SU-DHL-6 (cell line): ENCODE measurements around the gene VPS41.

ENCODE experiments used
- H2AFZ ChIP-seq: fragments of 200-600 bp; sonication (generic); 2 replicates; pipeline ENCODE4 v1.6.1; 2014; ENCODE audit warnings: low read depth, mild to moderate bottlenecking, moderate library complexity, mixed read lengths, antibody characterized with exemption, low read length; ENCODE audit not compliant: severe bottlenecking
- H3F3A ChIP-seq: fragments of 200-600 bp; shearing (Covaris generic); 2 replicates; pipeline ENCODE4 v1.6.0; 2016; ENCODE audit warnings: antibody characterized with exemption, mild to moderate bottlenecking; ENCODE audit not compliant: insufficient read depth
- H3K27ac ChIP-seq: fragments of 200-600 bp; sonication (generic); 2 replicates; pipeline ENCODE4 v1.5.1; 2016; ENCODE audit warnings: low read depth, mild to moderate bottlenecking, low read length, moderate library complexity, mixed read lengths
- H3K27me3 ChIP-seq: fragments of 200-600 bp; sonication (generic), shearing (Covaris generic); 2 replicates; pipeline ENCODE4 v1.6.0; 2014; ENCODE audit warnings: mild to moderate bottlenecking, low read length
- H3K36me3 ChIP-seq: fragments of 200-600 bp; sonication (generic); 2 replicates; pipeline ENCODE4 v1.6.1; 2014; ENCODE audit warnings: mild to moderate bottlenecking, low read length, mixed read lengths
- H3K4me2 ChIP-seq: fragments of 300-600, 200-600 bp; shearing (Covaris generic), sonication (generic); 2 replicates; pipeline ENCODE4 v1.6.0; 2014; ENCODE audit warnings: low read length, low read depth, mild to moderate bottlenecking; ENCODE audit not compliant: poor library complexity, severe bottlenecking
- H3K4me3 ChIP-seq: fragments of 200-600 bp; sonication (generic); 2 replicates; pipeline ENCODE4 v1.5.1; 2014; ENCODE audit warnings: antibody characterized with exemption, low read length, mild to moderate bottlenecking, mixed read lengths; ENCODE audit not compliant: insufficient read depth, poor library complexity, severe bottlenecking
- H3K79me2 ChIP-seq: fragments of 200-600 bp; sonication (generic); 2 replicates; pipeline ENCODE4 v1.6.1; 2014; ENCODE audit warnings: mild to moderate bottlenecking, low read length, moderate library complexity; ENCODE audit not compliant: insufficient read depth
- H3K9ac ChIP-seq: fragments of 200-600 bp; sonication (generic); 2 replicates; pipeline ENCODE4 v1.7.0; 2014; ENCODE audit warnings: mild to moderate bottlenecking, low read length
- H3K9me2 ChIP-seq: fragments of 200-600 bp; sonication (generic); replicated peaks from 2 replicates; pipeline ENCODE4 v1.6.1; 2014; ENCODE audit warnings: low read length; ENCODE audit not compliant: insufficient read depth
- H3K9me3 ChIP-seq: fragments of 200-600 bp; sonication (generic); 2 replicates; pipeline ENCODE4 v1.6.1; 2014; ENCODE audit warnings: low read length, mixed read lengths; ENCODE audit not compliant: insufficient read depth
- H4K20me1 ChIP-seq: fragments of 200-600 bp; sonication (generic); 2 replicates; pipeline ENCODE4 v1.6.1; 2014; ENCODE audit warnings: low read depth, mild to moderate bottlenecking, antibody characterized with exemption, low read length, moderate library complexity, mixed read lengths
- CTCF ChIP-seq: fragments of 200-600 bp; sonication (generic); IDR thresholded peaks from one replicate; pipeline ENCODE4 v1.5.1; 2017; ENCODE audit warnings: antibody characterized with exemption, mild to moderate bottlenecking, low read length, moderate library complexity; ENCODE audit not compliant: insufficient read depth, poor library complexity, severe bottlenecking
- EZH2phosphoT487 ChIP-seq: fragments of 200-600 bp; sonication (generic), shearing (Covaris generic); conservative IDR thresholded peaks from 2 replicates; pipeline ENCODE4 v1.6.1; 2018; ENCODE audit warnings: mild to moderate bottlenecking, antibody characterized with exemption, low read length, moderate library complexity, mixed read lengths

Gene VPS41

GRCh38 chr7:38716397-38716796 is 192.6 kb downstream of the VPS41 start:
- Histone ChIP-seq H3K9me2 (no peaks in the 10 kb centered on the region), H4K20me1 (no peaks in the 10 kb centered on the region), H3K9ac (no peak overlapping the region), H3K4me3 (no peak overlapping the region), H3K79me2 (no peaks in the 10 kb centered on the region), H2AFZ (no peak overlapping the region), H3K4me2 (no peak overlapping the region), H3K27me3 (no peaks in the 10 kb centered on the region), H3F3A (no peaks in the 10 kb centered on the region), H3K36me3 (no peaks in the 10 kb centered on the region), H3K27ac (no peak overlapping the region), H3K9me3 (no peaks in the 10 kb centered on the region)
- TF ChIP-seq EZH2phosphoT487 = no peak
- no peak for TF ChIP-seq CTCF

GRCh38 chr7:38709123-38709522 is 199.9 kb downstream of the VPS41 start:
- Histone ChIP-seq H3K9ac (no peak overlapping the region), H3K27ac (no peak overlapping the region), H3F3A (no peaks in the 10 kb centered on the region), H3K4me2 (no peak overlapping the region), H3K4me3 (no peak overlapping the region), H3K9me2 (no peaks in the 10 kb centered on the region), H3K9me3 (no peaks in the 10 kb centered on the region), H3K36me3 (no peaks in the 10 kb centered on the region), H2AFZ (no peak overlapping the region), H4K20me1 (no peaks in the 10 kb centered on the region), H3K27me3 (no peaks in the 10 kb centered on the region), H3K79me2 (no peaks in the 10 kb centered on the region)
- no peak for TF ChIP-seq CTCF
- TF ChIP-seq EZH2phosphoT487 = no peak

- no peaks in the 10 kb centered on the region for H3F3A ChIP-seq
- H3K27me3 ChIP-seq = no peaks in the 10 kb centered on the region
- no peaks in the 10 kb centered on the region for H3K79me2 ChIP-seq
- no peaks in the 10 kb centered on the region for H4K20me1 ChIP-seq
- no peaks in the 10 kb centered on the region for H3K9me2 ChIP-seq
- no peaks in the 10 kb centered on the region for H3K9me3 ChIP-seq
- no peak overlapping the region for H3K27ac ChIP-seq
- no peak overlapping the region for H3K9ac ChIP-seq
- H3K36me3 ChIP-seq = no peaks in the 10 kb centered on the region
- no peak overlapping the region for H2AFZ ChIP-seq
- H3K4me2 ChIP-seq = no peak overlapping the region
- no peak overlapping the region for H3K4me3 ChIP-seq
- TF ChIP-seq EZH2phosphoT487 (no peak), CTCF (no peak)
Measured at GRCh38 chr7:38704751-38705150, 204.2 kb downstream of the VPS41 start.
